ENCODE data around the gene ST8SIA5. TPM values are rescaled to one million over a fixed set of nuclear protein-coding genes. Genes with fewer than 3 reads are reported as not detected.

ST8SIA5 gene
- polyA plus RNA-seq, 1 donor from 2014 or later: 0.93 TPM

DNA sequence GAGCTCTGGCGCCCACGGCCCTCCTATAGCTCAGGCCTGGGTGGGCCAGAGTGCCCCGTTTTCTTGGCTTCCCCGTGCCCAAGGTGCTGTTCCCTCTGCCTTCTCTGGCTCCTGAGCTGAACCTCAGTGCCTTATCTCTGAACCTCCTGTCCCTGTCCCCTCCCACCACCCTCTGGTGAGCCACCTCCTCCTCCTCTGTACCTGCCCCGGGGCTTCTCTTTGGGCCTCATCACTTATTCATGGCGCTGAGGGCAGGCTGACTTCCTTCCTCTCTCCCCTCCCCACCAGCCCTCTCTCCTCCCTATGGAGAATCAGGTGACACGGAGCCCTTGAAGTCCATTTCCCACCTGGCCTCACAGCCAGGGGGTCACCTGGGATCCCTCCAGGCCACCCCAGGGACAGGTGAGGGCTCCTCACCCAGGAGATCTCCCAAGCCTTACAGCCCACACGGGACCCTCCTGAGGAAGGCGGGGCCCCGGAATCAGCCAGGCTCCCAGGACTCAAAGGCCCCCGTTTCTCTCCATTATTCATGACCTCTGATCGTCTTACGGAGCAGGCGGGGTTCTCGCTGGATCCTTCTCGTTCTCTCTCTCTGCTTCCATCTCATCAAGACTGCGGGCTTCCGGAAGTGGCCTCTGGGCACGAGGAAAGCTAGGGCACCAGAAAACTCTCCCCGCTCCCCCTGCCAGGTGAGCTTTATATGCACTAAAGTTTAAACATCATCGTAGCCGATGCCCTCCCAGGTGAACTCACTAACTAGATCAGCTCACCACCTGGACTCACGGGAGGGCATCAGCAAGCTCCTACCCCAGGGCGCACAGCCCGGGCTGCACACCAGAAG lies 99.5 kb downstream of the ST8SIA5 start, which contains the start of gene LOXHD1:
Gene LOXHD1, minus strand, starts transcription at position 106 of the 841 bp plus-strand sequence. CDS start 187 bp downstream, outside the sequence.
- no peaks in the 10 kb centered on the region for H3K36me3 ChIP-seq (ENCODE audit: insufficient read depth, low read length)
- no peaks in the 10 kb centered on the region for H3K27me3 ChIP-seq (ENCODE audit: insufficient read depth, low read depth, low read length)
- no peaks in the 10 kb centered on the region for H3K79me2 ChIP-seq (replicated peaks; ENCODE audit: insufficient read depth, low read length)
- TF ChIP-seq RAD21 (conservative IDR thresholded peaks at IDR 0.05): no peak
- no peak for TF ChIP-seq POLR2AphosphoS5 (IDR thresholded peaks at IDR 0.05)
- TF ChIP-seq MXI1 (conservative IDR thresholded peaks at IDR 0.05; ENCODE audit: poor library complexity, severe bottlenecking): no peak
- no peak for TF ChIP-seq TAF1 (IDR thresholded peaks at IDR 0.05; ENCODE audit: low read depth)
- TF ChIP-seq SMC3 (conservative IDR thresholded peaks at IDR 0.05; ENCODE audit: poor library complexity): no peak
- TF ChIP-seq, protein P1, sequence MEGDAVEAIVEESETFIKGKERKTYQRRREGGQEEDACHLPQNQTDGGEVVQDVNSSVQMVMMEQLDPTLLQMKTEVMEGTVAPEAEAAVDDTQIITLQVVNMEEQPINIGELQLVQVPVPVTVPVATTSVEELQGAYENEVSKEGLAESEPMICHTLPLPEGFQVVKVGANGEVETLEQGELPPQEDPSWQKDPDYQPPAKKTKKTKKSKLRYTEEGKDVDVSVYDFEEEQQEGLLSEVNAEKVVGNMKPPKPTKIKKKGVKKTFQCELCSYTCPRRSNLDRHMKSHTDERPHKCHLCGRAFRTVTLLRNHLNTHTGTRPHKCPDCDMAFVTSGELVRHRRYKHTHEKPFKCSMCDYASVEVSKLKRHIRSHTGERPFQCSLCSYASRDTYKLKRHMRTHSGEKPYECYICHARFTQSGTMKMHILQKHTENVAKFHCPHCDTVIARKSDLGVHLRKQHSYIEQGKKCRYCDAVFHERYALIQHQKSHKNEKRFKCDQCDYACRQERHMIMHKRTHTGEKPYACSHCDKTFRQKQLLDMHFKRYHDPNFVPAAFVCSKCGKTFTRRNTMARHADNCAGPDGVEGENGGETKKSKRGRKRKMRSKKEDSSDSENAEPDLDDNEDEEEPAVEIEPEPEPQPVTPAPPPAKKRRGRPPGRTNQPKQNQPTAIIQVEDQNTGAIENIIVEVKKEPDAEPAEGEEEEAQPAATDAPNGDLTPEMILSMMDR (IDR thresholded peaks at IDR 0.05; ENCODE audit: poor library complexity, severe bottlenecking): no peak
- TF ChIP-seq EZH2 (IDR thresholded peaks at IDR 0.05; ENCODE audit: borderline replicate concordance, insufficient read depth, low read length, poor library complexity, severe bottlenecking): no peak
- no peak for TF ChIP-seq EP300 (conservative IDR thresholded peaks at IDR 0.05; ENCODE audit: poor library complexity, severe bottlenecking)
- TF ChIP-seq, protein P2, sequence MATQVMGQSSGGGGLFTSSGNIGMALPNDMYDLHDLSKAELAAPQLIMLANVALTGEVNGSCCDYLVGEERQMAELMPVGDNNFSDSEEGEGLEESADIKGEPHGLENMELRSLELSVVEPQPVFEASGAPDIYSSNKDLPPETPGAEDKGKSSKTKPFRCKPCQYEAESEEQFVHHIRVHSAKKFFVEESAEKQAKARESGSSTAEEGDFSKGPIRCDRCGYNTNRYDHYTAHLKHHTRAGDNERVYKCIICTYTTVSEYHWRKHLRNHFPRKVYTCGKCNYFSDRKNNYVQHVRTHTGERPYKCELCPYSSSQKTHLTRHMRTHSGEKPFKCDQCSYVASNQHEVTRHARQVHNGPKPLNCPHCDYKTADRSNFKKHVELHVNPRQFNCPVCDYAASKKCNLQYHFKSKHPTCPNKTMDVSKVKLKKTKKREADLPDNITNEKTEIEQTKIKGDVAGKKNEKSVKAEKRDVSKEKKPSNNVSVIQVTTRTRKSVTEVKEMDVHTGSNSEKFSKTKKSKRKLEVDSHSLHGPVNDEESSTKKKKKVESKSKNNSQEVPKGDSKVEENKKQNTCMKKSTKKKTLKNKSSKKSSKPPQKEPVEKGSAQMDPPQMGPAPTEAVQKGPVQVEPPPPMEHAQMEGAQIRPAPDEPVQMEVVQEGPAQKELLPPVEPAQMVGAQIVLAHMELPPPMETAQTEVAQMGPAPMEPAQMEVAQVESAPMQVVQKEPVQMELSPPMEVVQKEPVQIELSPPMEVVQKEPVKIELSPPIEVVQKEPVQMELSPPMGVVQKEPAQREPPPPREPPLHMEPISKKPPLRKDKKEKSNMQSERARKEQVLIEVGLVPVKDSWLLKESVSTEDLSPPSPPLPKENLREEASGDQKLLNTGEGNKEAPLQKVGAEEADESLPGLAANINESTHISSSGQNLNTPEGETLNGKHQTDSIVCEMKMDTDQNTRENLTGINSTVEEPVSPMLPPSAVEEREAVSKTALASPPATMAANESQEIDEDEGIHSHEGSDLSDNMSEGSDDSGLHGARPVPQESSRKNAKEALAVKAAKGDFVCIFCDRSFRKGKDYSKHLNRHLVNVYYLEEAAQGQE (IDR thresholded peaks at IDR 0.05; ENCODE audit: borderline replicate concordance): no peak
- H3K4me2 ChIP-seq (ENCODE audit: low read length): no peak within 1 kb of the TSS
- H3K9me3 ChIP-seq (ENCODE audit: low read length): no peaks in the 10 kb centered on the region
- H2AFZ ChIP-seq (ENCODE audit: low read depth, low read length): no peak within 1 kb of the TSS
- H3K27ac ChIP-seq (ENCODE audit: low read length): no peak within 1 kb of the TSS
- H3K9ac ChIP-seq (ENCODE audit: low read length): no peak within 1 kb of the TSS
- no peak within 1 kb of the TSS for H3K4me3 ChIP-seq (ENCODE audit: low read length)
- no peaks in the 10 kb centered on the region for H3F3A ChIP-seq (ENCODE audit: insufficient read depth, low read length, poor library complexity, severe bottlenecking)
- H4K20me1 ChIP-seq (ENCODE audit: insufficient read depth): no peaks in the 10 kb centered on the region
- no peaks in the 10 kb centered on the region for H3K9me2 ChIP-seq (ENCODE audit: insufficient read depth, low read length)

GRCh38 chr18:46656326-46657114 lies 100.3 kb downstream of the ST8SIA5 start:
- Histone ChIP-seq H3K36me3 (ENCODE audit: insufficient read depth, low read length) (no peaks in the 10 kb centered on the region), H4K20me1 (ENCODE audit: insufficient read depth) (no peaks in the 10 kb centered on the region), H3K9me3 (ENCODE audit: low read length) (no peaks in the 10 kb centered on the region), H3K4me2 (ENCODE audit: low read length) (no peak overlapping the region), H3K27ac (ENCODE audit: low read length) (no peak overlapping the region), H3K4me3 (ENCODE audit: low read length) (no peak overlapping the region), H3K9me2 (ENCODE audit: insufficient read depth, low read length) (no peaks in the 10 kb centered on the region), H3K9ac (ENCODE audit: low read length) (no peak overlapping the region), H3K27me3 (ENCODE audit: insufficient read depth, low read depth, low read length) (no peaks in the 10 kb centered on the region), H3F3A (ENCODE audit: insufficient read depth, low read length, poor library complexity, severe bottlenecking) (no peaks in the 10 kb centered on the region), H2AFZ (ENCODE audit: low read depth, low read length) (no peak overlapping the region), H3K79me2 (replicated peaks; ENCODE audit: insufficient read depth, low read length) (no peaks in the 10 kb centered on the region)
- TF ChIP-seq POLR2AphosphoS5 (IDR thresholded peaks at IDR 0.05) (no peak), TAF1 (IDR thresholded peaks at IDR 0.05; ENCODE audit: low read depth) (no peak), RAD21 (conservative IDR thresholded peaks at IDR 0.05) (no peak), SMC3 (conservative IDR thresholded peaks at IDR 0.05; ENCODE audit: poor library complexity) (no peak), MXI1 (conservative IDR thresholded peaks at IDR 0.05; ENCODE audit: poor library complexity, severe bottlenecking) (no peak), EP300 (conservative IDR thresholded peaks at IDR 0.05; ENCODE audit: poor library complexity, severe bottlenecking) (no peak)
- TF ChIP-seq, protein P2 (IDR thresholded peaks at IDR 0.05; ENCODE audit: borderline replicate concordance): no peak

Measured in neural cell (in vitro differentiated cells).